GM06990 (cell line): ENCODE measurements around the gene C17orf50.

Experiments used
- DNase-seq: peaks from one replicate; pipeline ENCODE4 v3.0.0-alpha.2; 2011; ENCODE audit not compliant: insufficient read length; ENCODE audit errors: extremely low read depth
- H3K27me3 ChIP-seq: replicated peaks from 2 replicates; pipeline ENCODE4 v1.6.0; 2011; ENCODE audit warnings: low read length; ENCODE audit not compliant: control insufficient read depth, insufficient read depth
- H3K36me3 ChIP-seq: 2 replicates; pipeline ENCODE4 v1.5.1; 2011; ENCODE audit warnings: low read length; ENCODE audit not compliant: control insufficient read depth, insufficient read depth
- H3K4me3 ChIP-seq: replicated peaks from 2 replicates; pipeline ENCODE4 v1.5.1; 2011; ENCODE audit warnings: low read depth, mild to moderate bottlenecking, control low read depth, low read length
- TF ChIP-seq, protein P1 (sequence below): IDR thresholded peaks from 2 replicates; pipeline ENCODE4 v1.5.1; 2011; ENCODE audit warnings: low read length, control low read depth, mild to moderate bottlenecking, inconsistent platforms; ENCODE audit not compliant: insufficient read depth, poor library complexity, severe bottlenecking

C17orf50 gene

DNA sequence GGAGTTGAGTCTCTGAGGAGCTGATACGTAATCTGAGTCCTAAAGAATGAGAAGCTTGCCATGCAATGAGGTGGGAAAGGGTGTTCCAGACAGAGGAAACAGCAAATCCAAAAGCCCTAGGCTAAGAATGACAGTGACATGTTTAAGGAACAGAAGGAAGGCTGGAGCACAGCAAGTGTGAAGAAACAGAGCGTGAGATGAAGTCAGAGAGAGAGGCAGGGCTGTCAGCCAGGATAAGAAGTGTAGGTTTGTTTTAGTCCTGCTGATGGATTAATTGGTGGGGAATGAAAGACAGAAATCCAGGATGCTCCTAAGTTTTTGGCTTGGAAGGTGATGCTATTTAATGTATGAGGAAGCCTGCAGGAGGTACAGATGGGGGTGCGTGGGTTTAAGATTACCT, 20.3 kb downstream of the C17orf50 start:
- no peak for DNase-seq
- peaks cover 4% of the 10 kb centered on the region for H3K27me3 ChIP-seq
- TF ChIP-seq, protein P1, sequence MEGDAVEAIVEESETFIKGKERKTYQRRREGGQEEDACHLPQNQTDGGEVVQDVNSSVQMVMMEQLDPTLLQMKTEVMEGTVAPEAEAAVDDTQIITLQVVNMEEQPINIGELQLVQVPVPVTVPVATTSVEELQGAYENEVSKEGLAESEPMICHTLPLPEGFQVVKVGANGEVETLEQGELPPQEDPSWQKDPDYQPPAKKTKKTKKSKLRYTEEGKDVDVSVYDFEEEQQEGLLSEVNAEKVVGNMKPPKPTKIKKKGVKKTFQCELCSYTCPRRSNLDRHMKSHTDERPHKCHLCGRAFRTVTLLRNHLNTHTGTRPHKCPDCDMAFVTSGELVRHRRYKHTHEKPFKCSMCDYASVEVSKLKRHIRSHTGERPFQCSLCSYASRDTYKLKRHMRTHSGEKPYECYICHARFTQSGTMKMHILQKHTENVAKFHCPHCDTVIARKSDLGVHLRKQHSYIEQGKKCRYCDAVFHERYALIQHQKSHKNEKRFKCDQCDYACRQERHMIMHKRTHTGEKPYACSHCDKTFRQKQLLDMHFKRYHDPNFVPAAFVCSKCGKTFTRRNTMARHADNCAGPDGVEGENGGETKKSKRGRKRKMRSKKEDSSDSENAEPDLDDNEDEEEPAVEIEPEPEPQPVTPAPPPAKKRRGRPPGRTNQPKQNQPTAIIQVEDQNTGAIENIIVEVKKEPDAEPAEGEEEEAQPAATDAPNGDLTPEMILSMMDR: no peak
- H3K4me3 ChIP-seq: no peak overlapping the region
- no peaks in the 10 kb centered on the region for H3K36me3 ChIP-seq

- Histone ChIP-seq H3K27me3 (peaks cover 3% of the 10 kb centered on the region), H3K4me3 (no peak overlapping the region), H3K36me3 (no peaks in the 10 kb centered on the region)
- TF ChIP-seq, protein P1: no peak
- DNase-seq: no peak
These were observed 24.2 kb downstream of the C17orf50 start for GRCh38 chr17:35784895-35785294.

DNA sequence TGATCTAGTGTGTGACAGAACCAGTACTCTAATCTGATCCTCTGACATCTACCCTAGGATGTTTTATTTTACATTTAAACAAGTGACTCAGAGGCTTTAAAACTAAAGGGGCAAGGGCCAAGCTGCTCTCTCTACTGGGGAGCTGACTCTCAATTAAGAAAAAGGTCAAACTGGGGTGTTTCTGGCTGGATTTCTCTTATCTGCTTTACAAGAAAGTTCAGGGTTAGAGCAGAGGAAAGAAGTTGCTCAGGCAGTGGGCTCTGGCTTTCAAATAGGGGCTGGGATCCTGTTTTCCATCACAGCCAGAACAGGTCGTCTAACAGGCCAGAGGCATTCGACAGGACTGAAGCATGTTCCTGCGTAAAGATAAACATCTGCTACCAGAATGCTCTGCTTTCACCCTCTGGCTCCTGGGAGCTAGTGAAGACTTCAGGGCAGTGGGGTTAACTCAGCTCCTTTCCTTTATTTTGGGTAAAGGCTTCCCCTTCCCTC, 26.3 kb downstream of the C17orf50 start:
- no peaks in the 10 kb centered on the region for H3K36me3 ChIP-seq
- TF ChIP-seq, protein P1: no peak

DNA sequence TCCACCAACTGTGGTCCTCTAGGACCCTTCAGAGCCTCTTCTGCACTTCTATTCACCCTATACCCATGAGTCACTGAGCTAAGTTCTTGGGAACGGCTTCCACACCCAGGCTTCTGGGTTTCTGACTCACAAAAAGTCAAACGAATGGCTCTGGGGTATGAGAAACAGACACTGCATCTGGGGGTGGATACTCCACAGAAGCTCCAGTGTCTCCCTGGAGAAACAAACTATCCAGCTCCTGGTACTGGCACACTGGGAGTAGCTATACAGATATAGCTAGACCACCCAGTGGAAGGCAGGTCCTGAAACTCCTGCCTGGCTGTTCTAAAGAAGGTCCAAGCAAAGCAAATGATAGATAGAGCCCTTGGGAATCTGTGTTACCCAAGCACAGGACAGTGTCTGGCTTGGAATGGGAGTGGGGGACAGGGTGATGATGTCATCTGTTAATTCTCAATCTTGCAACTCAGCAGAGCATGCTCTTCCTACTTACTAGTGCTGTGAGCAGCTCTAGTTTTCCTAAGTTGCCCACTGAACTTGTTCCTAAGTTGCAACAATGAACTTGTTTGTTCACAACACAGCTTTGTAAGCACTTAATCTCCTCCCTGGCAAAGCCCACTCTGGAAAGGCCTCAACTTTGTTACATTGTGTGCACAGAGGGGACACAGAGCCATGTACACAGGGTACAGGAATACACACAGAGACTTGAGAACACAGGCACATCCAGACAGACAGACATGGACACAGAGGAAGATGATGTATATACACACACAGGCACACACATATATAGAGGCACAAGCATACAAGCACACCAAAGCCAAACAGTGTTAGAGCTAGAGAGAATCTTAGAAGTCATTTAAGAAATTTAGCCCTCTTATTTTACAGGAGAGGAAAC, 28.0 kb downstream of the C17orf50 start:
- no peak for DNase-seq
- peaks cover 6% of the 10 kb centered on the region for H3K27me3 ChIP-seq
- TF ChIP-seq, protein P1: no peak
- H3K36me3 ChIP-seq: no peaks in the 10 kb centered on the region
- no peak overlapping the region for H3K4me3 ChIP-seq

More for the DNA sequence above, 26.3 kb downstream of the C17orf50 start:
- Histone ChIP-seq H3K27me3 (peaks cover 4% of the 10 kb centered on the region), H3K4me3 (no peak overlapping the region)
- DNase-seq: no peak

DNA sequence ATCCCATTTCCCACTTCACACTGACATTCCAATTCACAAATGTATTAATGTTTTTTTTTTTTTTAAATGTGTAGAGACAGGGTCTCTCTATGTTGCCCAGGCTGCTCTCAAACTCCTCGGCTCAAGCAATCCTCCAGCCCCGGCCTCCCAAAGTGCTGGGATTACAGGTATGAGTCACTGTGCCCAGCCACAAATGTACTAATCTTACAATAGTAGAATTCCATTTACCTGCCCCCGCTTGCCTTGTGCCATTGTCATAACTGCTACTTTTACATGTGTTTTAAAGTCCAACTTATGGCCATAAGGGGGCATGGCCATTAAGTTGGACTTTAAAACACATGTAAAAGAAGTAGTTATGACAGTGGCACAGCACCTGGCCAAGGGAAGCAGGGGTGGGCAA, 30.2 kb downstream of the C17orf50 start:
- Histone ChIP-seq H3K4me3 (no peak overlapping the region), H3K27me3 (peaks cover 5% of the 10 kb centered on the region), H3K36me3 (no peaks in the 10 kb centered on the region)
- DNase-seq: no peak
- TF ChIP-seq, protein P1: no peak
